HS-27A (cell line): ENCODE results near the gene BBOX1.
"Not testable (repeated sequence)": the region's sequence is repeated elsewhere in the genome, so short reads cannot be mapped to it uniquely, and the experiment has no call there.

Experiments used
- DNase-seq: peaks from one replicate; pipeline ENCODE4 v3.0.0-alpha.2; 2012; ENCODE audit warnings: low read depth, missing footprints

Gene BBOX1, protein sequence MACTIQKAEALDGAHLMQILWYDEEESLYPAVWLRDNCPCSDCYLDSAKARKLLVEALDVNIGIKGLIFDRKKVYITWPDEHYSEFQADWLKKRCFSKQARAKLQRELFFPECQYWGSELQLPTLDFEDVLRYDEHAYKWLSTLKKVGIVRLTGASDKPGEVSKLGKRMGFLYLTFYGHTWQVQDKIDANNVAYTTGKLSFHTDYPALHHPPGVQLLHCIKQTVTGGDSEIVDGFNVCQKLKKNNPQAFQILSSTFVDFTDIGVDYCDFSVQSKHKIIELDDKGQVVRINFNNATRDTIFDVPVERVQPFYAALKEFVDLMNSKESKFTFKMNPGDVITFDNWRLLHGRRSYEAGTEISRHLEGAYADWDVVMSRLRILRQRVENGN

DNA sequence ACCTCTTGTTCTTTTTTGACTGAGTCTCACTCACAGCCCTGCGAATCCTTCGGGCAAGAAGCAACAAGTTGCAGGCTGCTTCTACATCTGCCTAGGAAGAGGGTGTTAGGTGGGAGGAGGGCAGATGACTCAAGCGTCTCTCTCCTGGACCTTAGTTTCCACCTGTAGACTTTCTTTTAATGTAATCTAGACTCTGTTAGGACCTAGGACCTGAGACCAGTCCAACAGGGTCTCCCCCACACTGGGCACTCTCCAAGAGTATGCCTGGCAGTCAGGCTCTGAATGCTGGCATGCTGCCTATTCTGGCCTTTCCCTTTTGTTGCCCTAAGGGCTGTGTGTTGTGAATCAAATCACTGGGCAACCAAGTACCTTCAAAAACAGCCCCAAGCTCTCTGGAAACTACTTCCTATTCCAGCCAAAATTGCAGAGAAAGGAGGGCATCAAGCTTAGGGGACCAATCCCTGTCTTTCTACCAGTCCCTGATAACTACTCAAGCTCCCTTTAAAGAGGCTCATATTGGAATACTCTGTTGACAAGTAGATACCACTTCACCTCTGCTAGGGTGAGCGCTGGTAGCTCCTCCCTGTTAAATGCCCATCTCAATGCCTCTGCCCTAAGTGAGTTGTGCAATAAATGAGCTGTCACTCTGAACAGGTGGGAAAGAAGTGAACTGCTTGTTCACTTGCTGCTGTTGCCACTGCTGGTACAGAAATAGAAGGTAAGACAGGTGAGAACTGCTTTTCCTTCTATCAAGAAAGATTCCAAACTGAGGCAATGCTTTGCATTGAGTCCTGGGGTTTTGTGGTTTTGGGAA is at the start of gene BBOX1:
BBOX1 (plus strand) TSS at position 514 of the 814 bp plus-strand sequence. CDS start 14,616 bp downstream, outside the sequence.
- DNase-seq: no peak

DNA sequence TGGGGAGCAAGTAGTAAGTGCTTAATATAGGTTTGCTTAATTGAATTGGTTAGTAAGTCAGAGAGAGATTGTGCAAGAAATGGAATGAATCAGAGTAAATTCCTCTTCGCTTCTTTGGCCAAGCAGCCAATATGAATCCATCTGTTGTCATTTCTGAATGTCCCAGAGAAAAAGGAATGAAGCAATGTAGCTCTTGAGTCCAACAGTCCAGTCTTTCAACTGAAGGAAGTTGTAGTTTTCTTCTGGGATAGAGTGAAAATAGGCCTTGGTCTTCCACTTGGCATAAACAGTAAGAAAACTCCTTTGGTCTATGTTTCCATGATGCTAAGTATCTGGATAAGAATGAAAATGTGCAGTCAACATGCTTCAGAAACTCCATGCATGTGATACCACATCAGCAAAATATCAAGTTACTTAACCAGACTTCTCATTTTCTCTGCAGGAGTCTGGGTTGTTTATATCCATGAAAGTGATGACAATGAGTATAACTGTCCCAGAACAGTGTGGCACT is 48.5 kb upstream of the BBOX1 start:
- DNase-seq: no peak

DNA sequence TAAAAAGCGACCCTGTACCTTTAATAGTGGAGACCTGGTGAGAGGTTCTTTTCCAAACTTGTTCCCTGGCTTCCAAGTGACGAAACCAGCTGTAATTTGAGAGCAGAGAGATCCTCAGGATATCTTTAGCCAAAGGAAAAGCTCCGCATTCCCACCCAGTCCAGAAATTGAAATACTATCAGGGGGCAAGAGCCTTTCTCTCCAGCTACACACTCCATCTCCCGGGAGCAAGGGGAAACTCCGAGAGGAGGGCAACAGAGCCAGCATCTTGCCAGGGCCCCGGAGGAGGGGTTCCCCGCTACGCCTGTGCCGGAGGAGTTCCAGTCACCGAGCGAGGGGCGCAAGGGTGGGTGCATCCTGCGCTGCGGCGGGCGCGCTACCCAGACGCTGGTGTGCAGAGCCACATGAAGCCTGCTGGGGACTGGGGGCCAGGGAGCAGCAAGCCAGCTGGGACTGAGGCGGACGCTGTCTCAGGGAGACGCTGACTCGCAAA is 46.6 kb upstream of the BBOX1 start, which contains the start of gene FIBIN:
FIBIN (plus strand) TSS at position 148 of the 493 bp plus-strand sequence. CDS start 415 bp downstream, outside the sequence.
- DNase-seq: no peak

DNA sequence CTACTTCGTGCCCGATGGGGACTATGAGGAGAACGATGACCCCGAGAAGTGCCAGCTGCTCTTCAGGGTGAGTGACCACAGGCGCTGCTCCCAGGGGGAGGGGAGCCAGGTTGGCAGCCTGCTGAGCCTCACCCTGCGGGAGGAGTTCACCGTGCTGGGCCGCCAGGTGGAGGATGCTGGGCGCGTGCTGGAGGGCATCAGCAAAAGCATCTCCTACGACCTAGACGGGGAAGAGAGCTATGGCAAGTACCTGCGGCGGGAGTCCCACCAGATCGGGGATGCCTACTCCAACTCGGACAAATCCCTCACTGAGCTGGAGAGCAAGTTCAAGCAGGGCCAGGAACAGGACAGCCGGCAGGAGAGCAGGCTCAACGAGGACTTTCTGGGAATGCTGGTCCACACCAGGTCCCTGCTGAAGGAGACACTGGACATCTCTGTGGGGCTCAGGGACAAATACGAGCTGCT is 46.0 kb upstream of the BBOX1 start:
- DNase-seq: no peak

DNA sequence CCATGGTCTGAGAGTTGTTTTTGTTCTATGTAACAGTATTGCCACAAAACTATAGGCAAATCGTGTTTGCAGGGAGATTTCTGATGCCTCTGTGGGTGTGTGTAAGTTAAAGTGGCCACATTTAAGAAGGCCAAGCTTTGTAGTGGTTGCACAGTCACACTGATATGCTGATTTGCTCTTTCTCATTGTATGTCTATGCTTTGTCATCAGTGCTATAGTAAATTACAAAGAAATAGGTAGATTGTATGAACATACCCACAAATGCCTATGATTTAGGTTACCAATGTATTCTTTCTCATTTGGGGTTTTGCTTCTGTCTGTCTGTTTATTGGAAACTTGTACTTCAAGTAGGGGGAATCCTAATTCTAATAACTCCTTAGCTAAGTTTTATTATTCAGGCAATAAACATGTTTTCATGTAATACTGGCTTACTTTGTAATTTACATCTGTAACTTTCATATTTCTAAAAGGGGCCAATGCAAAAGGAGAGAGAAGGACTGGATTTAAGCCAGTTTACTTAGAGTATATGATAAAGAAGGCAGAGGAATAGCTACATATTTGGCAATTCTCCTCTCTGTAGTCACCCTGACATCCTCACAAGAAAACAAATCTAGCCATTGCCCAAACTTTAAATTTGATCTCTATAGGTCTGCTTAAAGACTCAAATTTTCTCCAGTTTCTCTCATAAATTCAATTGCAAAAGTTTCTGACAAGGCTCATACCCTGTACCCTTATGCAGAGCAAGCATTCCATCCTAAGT is 44.7 kb upstream of the BBOX1 start:
- no peak for DNase-seq

DNA sequence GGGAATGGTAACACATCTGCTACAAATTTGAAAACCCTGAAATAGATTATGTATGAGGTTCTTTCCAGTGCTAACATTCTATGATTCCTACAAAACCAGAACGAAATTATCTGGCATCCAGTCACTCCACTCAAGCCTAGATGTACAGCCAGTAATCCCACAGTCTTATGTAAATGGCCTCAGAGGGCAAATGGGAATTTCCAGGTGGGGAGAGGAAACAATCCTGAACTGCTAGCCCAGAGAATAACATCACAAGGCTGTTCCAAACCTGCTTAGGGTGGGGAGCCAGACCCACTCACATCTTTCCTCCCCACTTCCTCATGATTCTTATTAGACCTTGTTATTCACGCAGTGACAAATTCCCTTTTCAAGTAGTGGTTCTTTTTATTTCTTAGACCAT is 43.2 kb upstream of the BBOX1 start:
- DNase-seq: no peak

DNA sequence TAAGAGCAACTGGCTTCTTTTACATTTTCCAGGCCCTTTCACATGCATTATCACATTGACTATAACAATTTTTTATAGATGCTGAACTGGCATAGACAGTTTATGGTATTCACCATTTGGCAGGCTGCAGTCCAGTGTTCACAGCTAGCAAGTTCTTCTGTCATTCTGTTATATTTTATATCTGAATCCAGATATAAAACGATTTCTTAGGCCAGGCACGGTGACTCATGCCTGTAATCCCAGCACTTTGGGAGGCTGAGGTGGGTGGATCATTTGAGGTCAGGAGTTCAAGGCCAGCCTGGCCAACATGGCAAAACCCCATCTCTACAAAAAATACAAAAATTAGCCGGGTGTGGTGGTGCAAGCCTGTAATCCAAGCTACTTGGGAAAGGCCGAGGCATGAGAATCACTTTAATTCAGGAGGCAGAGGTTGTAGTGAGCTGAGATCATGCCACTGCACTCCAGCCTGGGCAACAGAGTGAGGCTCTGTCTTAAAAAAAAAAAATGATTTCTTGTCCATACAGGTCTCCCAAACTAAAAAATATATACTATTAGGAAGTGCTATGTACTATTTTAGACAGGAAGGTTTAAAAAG is 39.4 kb upstream of the BBOX1 start:
- DNase-seq: not testable (repeated sequence)

DNA sequence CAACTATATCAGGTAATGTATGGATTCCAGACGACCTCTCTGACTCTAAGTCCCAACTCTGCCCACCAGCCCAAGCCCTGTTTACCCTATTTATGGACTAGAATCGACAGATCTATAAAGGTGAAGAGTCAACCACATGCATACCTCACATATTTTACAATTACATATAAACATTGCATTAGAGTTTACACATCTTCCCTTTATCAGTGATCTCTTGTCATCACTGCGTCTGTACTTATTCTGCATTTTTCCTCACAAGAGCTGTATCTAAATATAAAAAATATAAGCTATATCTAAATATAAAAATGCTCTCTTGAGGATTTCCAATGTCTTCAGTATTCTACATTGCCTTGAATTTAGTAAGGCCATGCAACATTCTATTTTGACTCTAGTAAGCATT is 38.2 kb upstream of the BBOX1 start:
- no peak for DNase-seq

DNA sequence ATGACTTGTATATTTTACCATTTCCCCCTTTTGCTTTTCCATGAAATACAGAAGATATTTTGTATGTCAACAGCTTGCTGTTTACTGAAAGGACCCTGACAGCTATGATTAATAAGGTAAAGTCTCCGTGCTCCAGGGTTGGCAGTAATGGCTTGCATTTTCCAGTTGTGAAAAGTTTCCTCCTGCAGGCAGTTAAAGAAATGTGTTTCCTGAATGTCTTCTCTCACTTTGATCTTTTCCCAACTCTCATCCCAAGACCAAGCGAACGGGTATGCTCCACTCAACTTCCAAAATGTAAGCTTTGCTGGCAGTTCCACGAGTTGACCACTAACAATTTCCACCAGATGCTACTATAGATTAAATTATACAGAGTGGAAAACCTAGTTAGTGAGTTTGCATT is 37.8 kb upstream of the BBOX1 start:
- no peak for DNase-seq

DNA sequence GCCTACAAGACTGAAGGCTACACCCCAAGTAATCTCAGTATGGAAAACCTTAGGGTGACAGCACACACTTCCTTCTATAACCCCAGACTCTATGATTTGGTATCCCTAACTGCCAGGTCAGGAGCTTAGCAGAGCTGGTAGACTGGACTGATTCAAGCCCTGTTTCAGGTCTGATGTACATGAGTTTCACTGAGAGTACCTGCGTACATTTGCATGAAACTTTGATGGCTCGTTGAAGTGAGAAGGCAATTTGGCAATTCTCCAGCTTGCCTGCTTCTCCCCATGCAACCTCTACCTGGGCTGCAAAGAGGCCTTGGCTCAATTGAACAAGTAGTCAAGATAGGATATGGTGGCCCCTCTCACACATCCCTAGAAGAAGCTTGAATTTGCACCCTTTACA is 36.5 kb upstream of the BBOX1 start:
- DNase-seq: no peak

DNA sequence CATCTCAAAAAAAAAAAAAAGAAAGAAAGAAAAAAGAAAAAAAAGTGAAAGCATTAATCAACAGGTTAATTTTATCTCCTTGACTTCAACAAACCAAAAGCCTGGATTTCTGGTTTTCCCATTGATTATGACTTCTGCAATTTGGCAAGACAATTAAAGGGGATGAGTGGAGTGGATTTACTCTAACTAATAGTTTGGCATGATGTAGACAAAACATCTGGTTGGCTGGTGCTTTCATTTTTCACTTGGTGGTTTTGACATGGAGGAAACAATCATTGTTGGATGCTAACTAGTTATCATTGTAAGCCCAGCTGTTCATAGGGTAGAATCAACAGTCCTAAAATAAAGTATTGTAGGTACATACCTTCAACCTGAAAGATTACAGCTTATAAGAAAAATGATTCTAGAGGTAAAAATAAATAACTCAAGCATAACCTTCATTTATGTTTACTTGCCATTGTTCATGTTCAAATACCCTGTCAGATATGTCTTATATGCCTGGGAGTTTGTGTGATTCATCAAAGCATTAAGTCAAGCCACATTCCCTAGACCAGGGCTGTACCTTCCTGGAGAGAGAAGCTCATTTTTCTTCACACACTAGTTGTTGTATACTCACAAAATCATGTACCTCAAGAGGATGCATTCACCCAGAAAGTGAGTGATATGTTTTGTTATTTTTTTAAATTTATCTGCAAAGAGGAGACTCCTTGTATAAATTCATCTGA is 31.6 kb upstream of the BBOX1 start:
- no peak for DNase-seq

DNA sequence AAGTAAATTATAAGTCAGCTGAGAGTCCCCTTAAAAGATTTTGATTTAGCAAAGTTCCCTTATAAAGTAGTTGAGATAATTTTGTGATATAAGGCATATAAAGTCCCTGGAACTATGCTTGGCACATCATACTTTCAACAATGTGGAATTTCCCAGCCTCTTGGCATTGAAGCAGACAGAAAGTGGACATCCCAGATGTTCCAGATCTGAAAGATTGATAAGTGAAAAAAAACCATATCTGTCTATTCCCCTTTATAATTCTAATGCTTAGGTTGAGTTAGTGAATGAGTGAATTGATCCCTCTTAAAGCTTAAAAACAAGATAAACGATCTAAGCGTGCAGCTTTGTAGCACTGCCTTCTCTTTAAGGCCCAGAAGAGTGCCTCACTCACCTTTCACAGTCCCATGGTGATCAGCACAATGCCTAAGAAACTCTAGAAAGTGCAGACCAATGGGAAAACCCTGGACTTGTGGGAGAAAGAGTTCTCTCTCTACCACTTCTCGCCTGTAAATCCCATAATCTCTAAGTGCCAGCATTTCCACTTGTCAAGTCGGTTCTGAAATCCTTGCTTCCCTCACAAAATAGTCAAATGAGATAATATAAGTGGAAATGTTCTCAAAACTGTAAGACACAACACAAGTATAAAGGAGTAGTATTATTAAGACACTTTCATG is 28.9 kb upstream of the BBOX1 start:
- DNase-seq: no peak

DNA sequence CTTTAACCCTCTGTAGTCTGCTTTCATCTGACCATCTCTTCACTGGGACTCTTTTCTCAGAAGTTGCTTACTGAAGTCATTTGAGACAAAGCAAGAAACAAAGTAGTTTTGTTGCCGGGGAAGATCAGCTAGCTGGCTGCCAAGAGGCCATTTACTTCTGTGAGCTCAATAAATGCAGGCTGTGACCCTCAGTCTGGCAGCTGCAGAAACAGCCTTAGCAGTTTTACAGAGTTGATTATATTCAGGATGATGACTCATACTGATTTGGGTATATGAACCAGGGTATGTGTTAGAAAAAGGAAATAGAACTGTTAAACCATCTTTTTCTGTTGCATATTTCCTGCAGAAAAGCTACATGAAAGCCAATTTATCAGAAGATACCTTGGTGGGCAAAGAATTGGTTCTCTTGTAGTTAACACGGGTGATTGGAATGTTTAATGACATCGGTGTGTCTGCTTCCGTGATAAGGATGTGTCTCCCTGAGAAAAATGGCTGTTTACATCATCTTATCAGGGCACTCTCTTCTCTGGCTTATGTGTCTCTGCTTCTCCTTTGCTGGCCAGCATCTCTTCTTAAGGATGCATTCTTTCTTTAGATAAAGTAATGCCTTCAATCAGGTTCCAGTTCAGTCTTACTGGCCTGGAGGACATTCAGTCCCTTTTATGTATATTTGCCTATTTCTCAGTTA is 28.2 kb upstream of the BBOX1 start:
- DNase-seq: no peak

DNA sequence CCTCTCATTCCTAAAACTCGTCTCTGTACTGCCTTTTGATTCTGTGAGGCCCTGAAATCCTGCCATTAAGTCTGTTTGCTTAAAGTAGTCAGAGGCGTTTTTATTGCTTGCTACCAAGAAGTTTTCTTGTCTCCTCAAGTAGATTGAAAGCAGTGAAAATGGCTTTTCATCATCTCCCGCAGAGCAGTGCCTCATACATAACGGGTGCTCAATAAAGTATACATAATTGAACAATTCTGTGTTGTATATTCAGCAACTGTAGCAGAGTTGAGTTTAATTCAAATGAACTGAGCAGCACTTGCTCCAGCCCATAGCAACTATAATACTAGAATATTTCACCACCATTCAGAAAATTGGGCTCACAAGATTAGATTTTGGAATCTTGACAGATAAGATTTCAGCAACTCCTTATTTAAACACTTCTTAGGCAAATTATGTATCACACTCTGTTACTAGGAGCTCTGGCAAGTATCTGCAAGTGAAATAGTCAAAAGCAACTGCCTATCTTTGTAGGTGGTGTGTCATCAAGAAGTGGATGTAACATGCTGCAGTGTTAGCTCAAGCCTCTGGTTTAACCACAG is 26.7 kb upstream of the BBOX1 start:
- no peak for DNase-seq

DNA sequence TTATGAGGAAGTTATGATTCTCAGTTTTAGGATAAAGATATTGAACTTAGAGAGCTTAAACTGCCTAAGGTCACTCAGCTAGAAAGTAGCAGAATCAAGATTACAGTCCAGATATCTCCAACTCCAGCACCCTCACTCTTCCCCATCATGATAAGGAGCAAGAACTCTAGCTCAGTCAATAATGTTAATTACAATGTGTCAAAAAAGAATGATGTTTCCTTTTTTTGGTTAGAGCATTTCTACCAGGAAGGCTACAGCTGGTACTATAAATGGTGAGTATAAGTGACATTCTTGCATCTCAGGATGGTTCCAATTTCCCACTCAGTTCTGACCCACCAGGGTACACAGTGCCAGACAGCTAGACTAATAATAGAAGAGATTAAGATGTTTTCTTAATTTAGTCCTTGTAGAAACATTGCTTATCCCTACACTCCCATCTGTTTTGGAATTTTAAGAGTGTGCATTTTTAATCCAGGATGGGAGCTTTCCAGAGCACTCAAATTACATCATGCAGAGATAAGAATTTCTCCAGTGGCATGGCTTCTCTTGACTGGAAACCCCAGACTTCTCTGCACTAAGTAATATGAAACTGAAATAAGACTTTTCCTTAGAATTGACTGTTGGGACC is 21.6 kb upstream of the BBOX1 start:
- DNase-seq: no peak

DNA sequence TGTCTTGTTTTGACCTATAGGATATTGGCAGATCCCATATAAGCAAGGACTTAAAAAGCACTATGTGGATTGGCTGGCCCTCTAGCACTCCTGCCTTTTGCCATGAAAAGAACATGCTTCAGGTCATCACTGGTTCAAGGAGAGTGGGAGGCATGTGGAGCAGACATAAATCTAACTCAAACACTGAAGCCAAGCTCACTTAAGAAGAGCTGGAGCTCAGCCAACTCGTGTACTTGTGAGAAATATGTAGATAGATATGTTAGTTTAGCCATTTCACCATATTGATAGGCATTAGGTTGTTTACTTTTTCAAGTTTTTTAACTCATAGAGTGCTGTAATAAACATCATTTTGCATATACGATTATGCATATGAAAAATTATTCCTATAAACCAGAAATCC is 19.9 kb upstream of the BBOX1 start:
- no peak for DNase-seq

DNA sequence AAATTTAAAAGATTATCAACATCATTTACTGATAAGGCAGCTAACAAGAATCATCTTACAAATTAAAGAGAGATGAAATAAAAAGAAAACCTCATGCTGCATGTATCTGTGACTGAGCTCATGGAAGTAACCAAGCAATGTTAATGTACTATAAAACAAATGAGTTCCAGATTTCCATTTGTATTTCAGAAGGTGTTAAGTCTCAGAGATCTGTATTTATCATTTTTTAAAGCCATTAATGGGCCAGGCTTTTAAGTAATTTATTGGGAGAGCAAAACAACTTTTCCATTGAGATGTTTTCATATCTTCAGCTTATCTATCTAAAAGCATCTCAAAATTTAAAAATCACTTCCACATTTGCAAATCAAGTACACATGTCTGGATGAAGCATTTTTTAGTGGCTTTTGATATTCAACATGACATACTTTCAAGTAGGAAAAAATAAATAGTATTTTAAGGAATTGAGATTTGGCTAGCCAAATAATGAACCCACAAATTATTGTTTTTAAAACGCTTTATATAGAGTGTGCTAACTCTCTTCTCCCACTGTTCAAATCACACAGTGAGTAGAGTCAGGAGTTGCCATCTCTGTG is 17.9 kb upstream of the BBOX1 start:
- DNase-seq: no peak

DNA sequence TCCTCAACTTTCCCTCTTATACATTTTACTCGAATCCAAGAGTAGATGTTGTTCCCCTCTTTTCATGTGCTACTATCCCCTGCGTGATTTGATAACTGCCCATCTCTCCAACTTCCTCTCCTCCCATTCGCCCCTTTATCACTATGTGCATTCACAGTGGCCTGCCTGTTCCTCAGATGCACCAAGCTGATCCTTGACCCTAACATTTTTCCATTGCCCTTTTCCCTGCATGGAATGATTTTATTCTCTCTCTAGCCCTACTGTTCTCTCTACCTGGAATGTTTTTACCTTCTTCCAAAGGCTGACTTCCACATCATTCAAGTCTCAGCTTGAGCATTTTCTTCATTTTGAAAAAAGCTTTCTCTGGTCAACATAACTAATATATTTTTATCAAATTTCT is 15.8 kb upstream of the BBOX1 start:
- DNase-seq: no peak
